Measurements from ENCODE around the gene ANKRD13C.
"Not testable (repeated sequence)": the region's sequence is repeated elsewhere in the genome, so short reads cannot be mapped to it uniquely, and the experiment has no call there.

The ANKRD13C gene

GRCh38 chr1:70383483-70383882, 29.0 kb upstream of the ANKRD13C start:
- no peaks in the 10 kb centered on the region for H3K4me1 ChIP-seq
- DNase-seq, result no peak
- no peaks in the 10 kb centered on the region for H3K27me3 ChIP-seq
- TF ChIP-seq CTCF (IDR thresholded peaks at IDR 0.05; ENCODE audit: low read depth, low read length), result no peak
- no peaks in the 10 kb centered on the region for H3K9me3 ChIP-seq
- no peaks in the 10 kb centered on the region for H3K36me3 ChIP-seq
- no peak overlapping the region for H3K4me3 ChIP-seq (ENCODE audit: low read depth, low read length)

- H3K4me3 ChIP-seq (ENCODE audit: low read depth, low read length), result no peak overlapping the region
- H3K36me3 ChIP-seq, result no peaks in the 10 kb centered on the region
- H3K9me3 ChIP-seq, result no peaks in the 10 kb centered on the region
- H3K4me1 ChIP-seq, result no peaks in the 10 kb centered on the region
- no peak for DNase-seq
- H3K27me3 ChIP-seq, result no peaks in the 10 kb centered on the region
- no peak for TF ChIP-seq CTCF (IDR thresholded peaks at IDR 0.05; ENCODE audit: low read depth, low read length)
These were observed 28.2 kb upstream of the ANKRD13C start for GRCh38 chr1:70382682-70383081.

- Histone ChIP-seq H3K36me3 (no peaks in the 10 kb centered on the region), H3K9me3 (no peaks in the 10 kb centered on the region), H3K4me3 (ENCODE audit: low read depth, low read length) (no peak overlapping the region), H3K27me3 (no peaks in the 10 kb centered on the region), H3K4me1 (no peaks in the 10 kb centered on the region)
- TF ChIP-seq CTCF (IDR thresholded peaks at IDR 0.05; ENCODE audit: low read depth, low read length), result no peak
- no peak for DNase-seq
These were observed 21.7 kb upstream of the ANKRD13C start for GRCh38 chr1:70376196-70376595.

- not testable (repeated sequence) for H3K9me3 ChIP-seq; H3K27me3 ChIP-seq; H3K4me1 ChIP-seq; H3K4me3 ChIP-seq (ENCODE audit: low read depth, low read length); DNase-seq; H3K36me3 ChIP-seq
These were observed 19.1 kb upstream of the ANKRD13C start for GRCh38 chr1:70373580-70373979.

- Histone ChIP-seq H3K9me3 (no peaks in the 10 kb centered on the region), H3K27me3 (no peaks in the 10 kb centered on the region), H3K4me3 (ENCODE audit: low read depth, low read length) (no peak overlapping the region), H3K36me3 (no peaks in the 10 kb centered on the region), H3K4me1 (no peaks in the 10 kb centered on the region)
- TF ChIP-seq CTCF (IDR thresholded peaks at IDR 0.05; ENCODE audit: low read depth, low read length), result no peak
- no peak for DNase-seq
These were observed 17.9 kb upstream of the ANKRD13C start for GRCh38 chr1:70372426-70372825.

- not testable (repeated sequence) for DNase-seq; H3K4me1 ChIP-seq; H3K27me3 ChIP-seq; H3K4me3 ChIP-seq (ENCODE audit: low read depth, low read length); H3K9me3 ChIP-seq; H3K36me3 ChIP-seq
These were observed 17.1 kb upstream of the ANKRD13C start for GRCh38 chr1:70371586-70371985.

GRCh38 chr1:70367397-70367796, 12.9 kb upstream of the ANKRD13C start:
- not testable (repeated sequence) for DNase-seq; H3K36me3 ChIP-seq; H3K27me3 ChIP-seq; H3K4me3 ChIP-seq (ENCODE audit: low read depth, low read length); H3K9me3 ChIP-seq; H3K4me1 ChIP-seq

- not testable (repeated sequence) for H3K27me3 ChIP-seq; H3K4me1 ChIP-seq; H3K4me3 ChIP-seq (ENCODE audit: low read depth, low read length); H3K36me3 ChIP-seq; H3K9me3 ChIP-seq; DNase-seq
These were observed 12.5 kb upstream of the ANKRD13C start for GRCh38 chr1:70366997-70367396.

GRCh38 chr1:70366425-70366952, 12.0 kb upstream of the ANKRD13C start:
- not testable (repeated sequence) for H3K36me3 ChIP-seq; H3K9me3 ChIP-seq; H3K4me1 ChIP-seq; DNase-seq; H3K4me3 ChIP-seq (ENCODE audit: low read depth, low read length); H3K27me3 ChIP-seq

All from BE2C (cell line).